Uterus (tissue), 4 donors: ENCODE measurements around the gene HRK. TPM values are rescaled to one million over a fixed set of nuclear protein-coding genes. Genes with fewer than 3 reads are reported as not detected.

Experiments
- DNase-seq, 2 donors: peaks; one replicate each; pipeline ENCODE4 v3.0.0-alpha.2; 2019 to 2020
- H3K27ac ChIP-seq, 2 donors: fragments of 200-600 bp; sonication (generic); 1 replicate in 1 of 2; 2 replicates in 1 of 2; pipeline ENCODE4 v1.5.1; 2016 to 2018
- H3K27me3 ChIP-seq, 2 donors: fragments of 200-600 bp; sonication (generic); one replicate each; pipeline ENCODE4 v1.5.1; 2018 to 2019; ENCODE audit warnings: control low read depth in 1 of 2
- H3K36me3 ChIP-seq, 2 donors: fragments of 200-600 bp; sonication (generic); one replicate each; pipeline ENCODE4 v1.5.1; 2019; ENCODE audit warnings: control low read depth in 1 of 2
- H3K4me1 ChIP-seq, 2 donors: fragments of 200-600 bp; sonication (generic); one replicate each; pipeline ENCODE4 v1.5.1; 2018 to 2019; ENCODE audit warnings: control low read depth in 1 of 2
- H3K4me3 ChIP-seq, 2 donors: fragments of 200-600 bp; sonication (generic); 1 replicate in 1 of 2; 2 replicates in 1 of 2; pipeline ENCODE4 v1.5.1; 2018 to 2019; ENCODE audit warnings: mild to moderate bottlenecking in 1 of 2
- H3K9me3 ChIP-seq, 2 donors: fragments of 200-600 bp; sonication (generic); one replicate each; pipeline ENCODE4 v1.5.1; 2019; ENCODE audit warnings: control low read depth in 1 of 2
- CTCF ChIP-seq, 4 experiments: fragments of 200-600 bp in 2 of 4; fragments of 450-650 bp in 2 of 4; sonication (generic) in 2 of 4; IDR thresholded peaks; one replicate each; pipeline ENCODE4 v1.5.1; 2016 to 2019; ENCODE audit warnings: antibody characterized with exemption in 4 of 4, mild to moderate bottlenecking in 2 of 4, moderate library complexity in 1 of 4
- POLR2A ChIP-seq, 2 donors: fragments of 450-650 bp; IDR thresholded peaks; one replicate each; pipeline ENCODE4 v1.6.1; 2016; ENCODE audit warnings: antibody characterized with exemption in 2 of 2, mild to moderate bottlenecking in 1 of 2, moderate library complexity in 1 of 2
- intact Hi-C: fragments of 100-400 bp; cut with DNase I; formaldehyde crosslinking; loops from one replicate; pipeline ENCODE4 v1.15.1; 2023; ENCODE audit warnings: low total_unique reads
- total RNA-seq, 4 donors: library from RNA; depleted of rRNA in 3 of 4; stranded (reverse); fragments of >200 nt in 3 of 4; gene quantifications; one replicate each; pipeline versions ENCODE4 v1.1.0 to v1.2.4, GENCODE V29; 2014 to 2023
- donor health status: DM: yes; HTN: yes; CAD: no.

The HRK gene
- total RNA-seq, 4 donors from 2014 or later, result 0.55 to 1.5 TPM; not detected in 2

- H3K27me3 ChIP-seq, result no peaks in the 10 kb centered on the region
- H3K9me3 ChIP-seq, result no peaks in the 10 kb centered on the region
- intact Hi-C loops, result no loop called here
- no peaks in the 10 kb centered on the region for H3K36me3 ChIP-seq
- TF ChIP-seq CTCF (IDR thresholded peaks at IDR 0.05) (no peak), POLR2A (IDR thresholded peaks at IDR 0.05) (no peak)
- H3K4me3 ChIP-seq, result no peak overlapping the region
- H3K4me1 ChIP-seq, result no peaks in the 10 kb centered on the region
- no peak overlapping the region for H3K27ac ChIP-seq
- DNase-seq, result no peak
Observed at GRCh38 chr12:116901612-116902011, 20.4 kb upstream of the HRK start.

GRCh38 chr12:116898669-116899068 lies 17.4 kb upstream of the HRK start:
- intact Hi-C loops, result no loop called here
- TF ChIP-seq POLR2A (IDR thresholded peaks at IDR 0.05), result no peak
- TF ChIP-seq CTCF (IDR thresholded peaks at IDR 0.05), result no peak
- H3K27ac ChIP-seq, result no peak overlapping the region
- no peak for DNase-seq
- H3K27me3 ChIP-seq, result no peaks in the 10 kb centered on the region
- no peaks in the 10 kb centered on the region for H3K9me3 ChIP-seq
- H3K36me3 ChIP-seq, result no peaks in the 10 kb centered on the region
- no peak overlapping the region for H3K4me3 ChIP-seq
- H3K4me1 ChIP-seq, result no peaks in the 10 kb centered on the region

GRCh38 chr12:116897476-116897875 lies 16.2 kb upstream of the HRK start:
- DNase-seq, result no peak
- Histone ChIP-seq H3K36me3 (no peaks in the 10 kb centered on the region), H3K9me3 (no peaks in the 10 kb centered on the region), H3K27me3 (no peaks in the 10 kb centered on the region), H3K4me3 (no peak overlapping the region), H3K4me1 (no peaks in the 10 kb centered on the region), H3K27ac (no peak overlapping the region)
- intact Hi-C loops, result no loop called here
- no peak for TF ChIP-seq POLR2A (IDR thresholded peaks at IDR 0.05)
- TF ChIP-seq CTCF (IDR thresholded peaks at IDR 0.05), result no peak

- Histone ChIP-seq H3K27ac (no peak overlapping the region), H3K36me3 (no peaks in the 10 kb centered on the region), H3K9me3 (no peaks in the 10 kb centered on the region), H3K4me3 (no peak overlapping the region), H3K27me3 (no peaks in the 10 kb centered on the region), H3K4me1 (no peaks in the 10 kb centered on the region)
- TF ChIP-seq POLR2A (IDR thresholded peaks at IDR 0.05) (no peak), CTCF (IDR thresholded peaks at IDR 0.05) (no peak)
- intact Hi-C loops, result no loop called here
- DNase-seq, result no peak
Observed at GRCh38 chr12:116896411-116896924, 15.2 kb upstream of the HRK start.

GRCh38 chr12:116894913-116895312 lies 13.7 kb upstream of the HRK start:
- no peak overlapping the region for H3K4me3 ChIP-seq
- intact Hi-C loops, result no loop called here

More at GRCh38 chr12:116894913-116895312, 13.7 kb upstream of the HRK start:
- Histone ChIP-seq H3K4me1 (no peaks in the 10 kb centered on the region), H3K36me3 (no peaks in the 10 kb centered on the region), H3K9me3 (no peaks in the 10 kb centered on the region), H3K27ac (no peak overlapping the region), H3K27me3 (no peaks in the 10 kb centered on the region)
- TF ChIP-seq POLR2A (IDR thresholded peaks at IDR 0.05) (no peak), CTCF (IDR thresholded peaks at IDR 0.05) (no peak)
- no peak for DNase-seq
